ENCODE measurements around the gene CDIPT.
"Not testable (repeated sequence)": the region's sequence is repeated elsewhere in the genome, so short reads cannot be mapped to it uniquely, and the experiment has no call there.

The CDIPT gene

DNA sequence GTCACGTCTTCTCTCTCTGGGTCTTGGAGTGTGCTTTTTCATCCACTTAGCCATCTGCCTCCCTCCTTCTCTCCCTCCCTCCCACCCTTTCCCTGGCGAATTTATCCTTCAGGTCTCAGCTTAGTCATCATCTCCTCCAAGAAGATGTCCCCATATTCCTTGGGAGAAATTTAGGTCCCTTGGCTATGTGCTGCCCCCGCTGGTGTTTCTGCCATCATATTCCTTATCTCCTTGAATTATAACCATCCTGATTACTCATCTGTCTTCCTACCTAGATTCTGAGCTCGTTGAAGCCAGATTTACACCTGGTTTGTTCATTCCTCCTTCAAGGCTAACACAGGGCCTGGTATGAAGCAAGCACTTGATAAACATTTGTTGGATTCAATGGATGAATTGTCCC is 31.3 kb upstream of the CDIPT start:
- FAIRE-seq, result no peak

- no peak for FAIRE-seq
Measured at GRCh38 chr16:29893553-29893952, 30.5 kb upstream of the CDIPT start.

DNA sequence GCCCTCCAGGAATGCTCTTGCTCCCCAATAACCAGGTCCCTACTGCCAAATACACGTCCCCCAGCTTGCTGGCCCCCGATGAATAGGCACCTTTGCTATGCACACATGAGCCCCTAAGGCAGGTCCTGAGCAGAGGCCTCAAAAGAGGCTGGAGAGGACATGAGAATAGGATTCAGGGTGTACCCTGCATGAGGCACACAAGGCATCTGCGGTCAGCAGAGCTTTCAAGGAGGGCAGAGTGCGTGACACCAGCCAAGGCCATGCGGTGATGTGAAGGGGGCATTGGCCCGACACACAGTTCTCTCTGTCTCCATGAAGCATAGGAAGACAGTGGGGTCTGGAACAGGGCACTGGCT is 29.4 kb upstream of the CDIPT start:
- no peak for FAIRE-seq

GRCh38 chr16:29891525-29892457 is 28.8 kb upstream of the CDIPT start:
- no peak for FAIRE-seq

DNA sequence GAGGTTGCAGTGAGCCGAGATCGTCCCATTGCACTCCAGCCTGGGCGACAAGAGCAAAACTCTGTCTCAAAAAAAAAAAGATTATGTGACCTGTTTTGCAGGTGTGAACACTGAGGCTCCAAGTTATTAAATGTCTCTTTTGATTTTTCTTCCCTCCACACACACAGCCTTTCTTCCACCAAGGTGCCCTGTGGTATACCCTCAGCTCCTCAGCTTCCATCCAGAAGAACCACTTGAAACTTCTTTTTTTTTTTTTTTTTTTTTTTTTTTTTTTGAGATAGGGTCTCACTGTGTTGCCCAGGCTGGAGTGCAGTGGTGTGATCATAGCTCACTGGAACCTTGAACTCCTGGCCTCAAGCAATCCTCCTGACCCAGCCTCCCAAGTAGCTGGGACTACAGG is 26.3 kb upstream of the CDIPT start:
- not testable (repeated sequence) for FAIRE-seq

- FAIRE-seq, result no peak
Measured at GRCh38 chr16:29883987-29884386, 21.0 kb upstream of the CDIPT start.

GRCh38 chr16:29881050-29881449 is 18.0 kb upstream of the CDIPT start:
- FAIRE-seq, result no peak

- no peak for FAIRE-seq
Measured at GRCh38 chr16:29878172-29878571, 15.1 kb upstream of the CDIPT start.

DNA sequence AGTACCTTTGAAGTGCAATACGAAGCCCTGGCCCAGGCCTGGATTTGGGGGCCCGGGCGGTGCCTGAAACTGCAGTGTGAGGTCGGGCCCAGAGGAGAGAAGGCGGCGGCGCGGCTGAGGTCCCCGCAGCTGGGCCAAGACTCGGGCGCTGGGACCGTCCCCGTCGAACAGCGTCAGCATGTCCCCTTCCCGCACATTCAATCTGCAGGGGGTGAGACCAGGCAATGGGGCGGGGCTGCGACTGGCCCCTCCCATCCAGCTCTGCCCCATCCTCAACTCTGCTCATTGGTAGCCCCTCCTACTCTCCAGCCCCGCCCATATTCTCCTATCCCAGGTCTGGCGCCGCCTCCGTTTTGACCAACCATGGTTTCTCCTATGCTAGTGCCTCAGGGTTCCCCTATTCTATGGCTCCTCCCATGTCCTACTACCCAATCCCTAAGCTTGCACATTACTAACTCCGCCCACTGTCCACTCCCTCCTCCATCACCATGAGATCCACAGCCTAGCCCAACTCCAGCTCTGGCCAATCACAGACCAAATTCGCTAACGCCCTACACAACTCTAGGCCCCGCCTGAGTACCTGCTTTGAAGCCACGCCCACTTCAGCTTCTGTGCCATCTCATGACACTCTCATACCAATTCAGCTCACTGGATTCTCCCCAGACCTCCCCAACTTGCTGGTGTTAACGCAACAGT is 14.4 kb upstream of the CDIPT start:
- FAIRE-seq, result no peak

GRCh38 chr16:29876594-29877249 is 13.7 kb upstream of the CDIPT start:
- FAIRE-seq, result no peak

- FAIRE-seq, result no peak
Measured at GRCh38 chr16:29876217-29876593, 13.2 kb upstream of the CDIPT start.

DNA sequence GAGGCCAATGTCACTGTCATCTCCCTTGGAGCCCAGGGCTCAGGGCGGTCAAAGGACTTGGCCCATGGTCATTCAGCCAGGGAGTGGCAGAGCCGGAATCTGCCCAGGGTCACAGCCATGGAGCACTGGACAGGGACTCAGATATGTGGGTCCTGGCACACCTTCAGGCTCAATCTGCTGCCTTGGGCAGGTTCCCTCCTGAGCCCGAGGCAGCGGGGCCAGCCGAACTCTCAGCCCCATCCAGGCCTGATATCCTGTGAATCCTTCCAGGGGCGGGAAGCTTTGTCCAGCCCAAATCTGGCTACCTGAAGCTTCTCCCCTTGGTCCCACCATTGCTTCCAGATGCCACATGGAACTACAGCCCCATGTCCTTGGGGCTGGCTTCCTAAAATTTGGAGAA is 12.2 kb upstream of the CDIPT start:
- FAIRE-seq, result no peak

DNA sequence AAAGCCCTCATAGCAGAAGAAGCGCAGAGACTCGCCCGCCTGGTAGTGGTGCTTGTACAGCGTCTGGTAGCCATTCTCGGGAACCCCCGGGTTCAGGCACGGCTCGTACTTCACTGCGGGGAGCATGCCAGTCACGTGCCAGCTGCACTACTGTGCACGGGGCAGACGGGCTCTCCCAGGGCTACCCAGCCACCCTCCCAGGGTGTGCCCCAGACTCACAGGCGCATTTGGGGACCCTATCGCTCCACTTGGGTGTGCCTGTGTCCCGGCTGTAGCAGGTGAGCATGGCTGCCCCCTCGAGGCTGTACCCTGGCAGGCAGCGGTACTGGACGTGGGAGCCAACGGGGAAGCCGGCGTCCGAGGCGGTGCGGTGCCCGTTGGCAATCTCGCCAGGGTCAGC is 10.3 kb upstream of the CDIPT start:
- no peak for FAIRE-seq

GRCh38 chr16:29871822-29872546 is 9.0 kb upstream of the CDIPT start:
- FAIRE-seq, result no peak

DNA sequence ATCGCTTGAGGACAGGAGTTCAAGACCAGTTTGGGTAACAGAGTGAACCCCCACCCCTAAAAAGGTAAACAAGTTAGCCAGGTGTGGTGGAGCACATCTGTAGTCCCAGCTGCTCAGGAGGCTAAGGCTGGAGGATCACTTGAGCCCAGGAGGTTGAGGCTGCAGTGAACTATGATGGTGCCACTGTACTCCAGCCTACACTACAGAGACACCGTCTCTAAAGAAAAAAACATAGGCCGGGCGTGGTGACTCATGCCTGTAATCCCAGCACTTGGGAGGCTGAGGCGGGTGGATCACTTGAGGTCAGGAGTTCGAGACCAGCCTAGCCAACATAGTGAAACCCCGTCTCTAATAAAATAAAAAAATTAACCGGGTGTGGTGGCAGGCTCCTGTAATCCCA is 6.0 kb upstream of the CDIPT start:
- not testable (repeated sequence) for FAIRE-seq

DNA sequence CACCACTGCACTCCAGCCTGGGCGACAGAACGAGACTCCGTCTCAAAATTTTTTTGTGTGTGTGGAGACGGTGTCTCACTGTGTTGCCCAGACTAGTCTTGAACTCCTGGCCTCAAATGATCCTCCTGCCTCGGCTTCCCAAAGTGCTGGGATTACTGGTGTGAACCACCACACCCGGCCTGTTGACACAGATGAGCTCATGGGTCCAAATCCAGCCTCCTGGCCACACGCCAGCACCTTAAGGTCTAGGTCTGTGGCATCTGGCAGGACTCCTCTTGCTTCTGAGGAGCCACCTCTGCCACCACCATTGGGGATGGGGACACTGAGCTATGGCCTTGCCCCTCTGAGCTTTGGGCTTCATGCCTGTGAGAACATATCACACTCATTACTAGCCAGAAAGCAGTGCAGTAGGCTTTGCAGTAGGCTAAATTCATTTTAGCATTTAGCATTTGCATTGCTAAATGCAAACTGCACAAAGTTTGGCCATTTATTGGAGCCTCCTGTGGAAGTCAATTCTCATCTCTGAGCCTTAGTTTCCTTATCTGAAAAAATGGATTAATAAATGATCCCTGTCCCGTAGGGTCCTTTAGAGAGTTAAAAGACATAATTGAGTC is 5.5 kb upstream of the CDIPT start:
- no peak for FAIRE-seq

DNA sequence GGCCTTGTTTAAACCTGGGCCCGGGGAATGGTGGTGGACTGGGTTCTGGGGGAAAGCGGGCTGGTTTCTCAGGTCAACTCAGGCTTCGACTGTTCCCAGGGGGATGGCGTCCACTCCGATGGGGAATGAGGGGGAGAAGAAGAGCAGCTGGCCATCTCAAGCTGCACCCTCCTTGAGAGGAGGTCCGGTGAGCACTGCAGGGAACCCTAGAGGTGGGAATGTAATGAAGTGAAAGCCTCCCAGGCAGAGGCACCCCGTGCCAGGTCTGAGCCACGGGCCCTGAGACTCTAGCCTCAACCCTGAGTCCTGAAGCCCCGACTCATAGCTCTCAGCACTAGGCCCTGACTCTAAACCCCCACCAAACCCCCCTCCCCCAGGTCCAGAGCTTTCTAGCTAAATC is 1.2 kb upstream of the CDIPT start:
- FAIRE-seq, result no peak

- no peak for FAIRE-seq
Measured at GRCh38 chr16:29863669-29863984, 601 bp upstream of the CDIPT start.

GRCh38 chr16:29862383-29862883 is 593 bp downstream of the CDIPT start:
- no peak for FAIRE-seq

- FAIRE-seq, result no peak
Measured at GRCh38 chr16:29860218-29860617, 2.8 kb downstream of the CDIPT start.

DNA sequence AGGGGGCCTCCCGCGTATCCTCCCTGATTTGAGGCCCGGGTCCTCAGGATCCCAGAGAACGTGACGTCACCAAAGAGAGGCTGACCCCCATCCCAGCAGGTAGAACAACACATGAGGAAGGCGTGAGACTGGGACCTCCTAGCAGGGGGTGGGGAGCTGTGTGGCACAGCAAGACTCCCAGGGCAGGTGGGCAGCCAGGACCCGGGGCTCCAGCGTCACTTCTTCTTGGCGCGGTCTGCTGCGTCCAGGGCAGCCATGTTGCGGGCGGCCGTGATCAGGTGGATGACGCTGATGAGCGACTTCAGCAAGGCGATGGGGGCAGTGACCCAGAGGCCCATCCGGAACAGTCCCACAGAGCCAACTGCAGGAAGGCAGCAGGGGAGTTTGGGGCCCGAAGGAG is 4.1 kb downstream of the CDIPT start:
- no peak for FAIRE-seq

DNA sequence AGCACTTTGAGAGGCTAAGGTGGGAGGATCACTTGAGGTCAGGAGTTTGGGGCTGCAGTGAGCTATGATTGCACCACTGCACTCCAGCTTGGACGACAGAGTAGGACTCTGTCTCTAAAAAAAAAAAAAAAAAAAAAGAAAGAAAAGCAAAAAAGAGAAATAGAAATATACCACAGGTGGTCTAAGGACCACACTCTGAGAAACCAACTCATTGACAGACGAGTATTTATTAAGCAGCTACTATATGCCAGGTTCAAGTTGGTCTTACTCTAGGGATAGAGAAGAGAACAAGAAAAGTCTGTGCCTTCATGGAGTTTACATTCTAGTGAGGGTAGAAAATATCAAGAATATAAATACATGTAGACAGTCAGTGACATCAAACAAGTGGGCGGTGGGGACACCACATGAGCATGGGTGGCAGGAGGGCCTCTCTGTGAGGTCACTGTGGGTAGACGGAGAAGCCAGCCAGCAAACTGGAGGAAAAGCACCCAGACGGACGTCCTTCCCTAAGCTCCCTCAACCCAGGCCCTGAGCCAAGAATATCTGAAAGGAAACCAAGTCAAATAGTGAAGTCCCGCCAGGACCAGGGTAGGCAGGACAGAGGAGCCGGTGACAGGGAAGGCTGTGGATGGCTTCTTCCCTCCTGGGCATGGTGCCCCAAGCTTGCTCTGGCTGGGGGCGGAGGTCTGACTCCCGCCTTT is 4.7 kb downstream of the CDIPT start:
- no peak for FAIRE-seq

Data from TTC549 (cell line).